OCI-LY3 (cell line): ENCODE measurements around the gene MAGIX.

Source experiments
- H2AFZ ChIP-seq: fragments of 200-600, 300-600 bp; shearing (Covaris generic); 2 replicates; pipeline ENCODE4 v1.6.0; 2014; ENCODE audit warnings: antibody characterized with exemption, low read depth, low read length
- H3K27ac ChIP-seq: fragments of 200-600, 300-600 bp; sonication (generic); 2 replicates; pipeline ENCODE4 v1.5.1; 2014; ENCODE audit warnings: mild to moderate bottlenecking, low read length, moderate library complexity, mixed read lengths
- H3K27me3 ChIP-seq: fragments of 200-600, 300-600 bp; sonication (generic); 2 replicates; pipeline ENCODE4 v1.6.1; 2014; ENCODE audit warnings: low read depth, low read length, mixed read lengths
- H3K36me3 ChIP-seq: fragments of 200-600, 300-600 bp; sonication (generic); replicated peaks from 2 replicates; pipeline ENCODE3; 2014; ENCODE audit warnings: low read depth, low read length, mixed read lengths
- H3K4me1 ChIP-seq: fragments of 300-600, 200-600 bp; sonication (generic); 2 replicates; pipeline ENCODE4 v1.6.1; 2014; ENCODE audit warnings: low read length, mixed read lengths
- H3K4me2 ChIP-seq: fragments of 200-600, 300-600 bp; sonication (generic); 2 replicates; pipeline ENCODE4 v1.6.1; 2014; ENCODE audit warnings: low read length, mixed read lengths
- H3K4me3 ChIP-seq: fragments of 300-600, 200-600 bp; sonication (generic); 2 replicates; pipeline ENCODE4 v1.5.1; 2014; ENCODE audit warnings: antibody characterized with exemption, mild to moderate bottlenecking, low read length, moderate library complexity
- H3K79me2 ChIP-seq: fragments of 300-600, 200-600 bp; shearing (Covaris generic); 2 replicates; pipeline ENCODE4 v1.6.1; 2014; ENCODE audit warnings: mild to moderate bottlenecking, low read length, mixed read lengths
- H3K9ac ChIP-seq: fragments of 300-600, 200-600 bp; shearing (Covaris generic); 2 replicates; pipeline ENCODE4 v1.6.0; 2014; ENCODE audit warnings: mild to moderate bottlenecking, low read length, moderate library complexity
- H3K9me3 ChIP-seq: fragments of 200-600, 300-600 bp; shearing (Covaris generic); 2 replicates; pipeline ENCODE4 v1.6.1; 2014; ENCODE audit warnings: low read length, mixed read lengths; ENCODE audit not compliant: insufficient read depth
- H4K20me1 ChIP-seq: fragments of 200-600, 300-600 bp; sonication (generic); 2 replicates; pipeline ENCODE4 v1.6.1; 2016; ENCODE audit warnings: low read length, mixed read lengths; ENCODE audit not compliant: insufficient read depth
- EZH2phosphoT487 ChIP-seq: fragments of 200-600 bp; shearing (Covaris generic); IDR thresholded peaks from 2 replicates; pipeline ENCODE4 v1.6.1; 2018; ENCODE audit warnings: antibody characterized with exemption, mixed run types, low read depth
- TF ChIP-seq, protein P1 (sequence below): fragments of 200-600, 300-600 bp; sonication (generic); IDR thresholded peaks from 2 replicates; pipeline ENCODE4 v1.5.1; 2014; ENCODE audit warnings: antibody characterized with exemption, low read length, low read depth

The MAGIX gene

DNA sequence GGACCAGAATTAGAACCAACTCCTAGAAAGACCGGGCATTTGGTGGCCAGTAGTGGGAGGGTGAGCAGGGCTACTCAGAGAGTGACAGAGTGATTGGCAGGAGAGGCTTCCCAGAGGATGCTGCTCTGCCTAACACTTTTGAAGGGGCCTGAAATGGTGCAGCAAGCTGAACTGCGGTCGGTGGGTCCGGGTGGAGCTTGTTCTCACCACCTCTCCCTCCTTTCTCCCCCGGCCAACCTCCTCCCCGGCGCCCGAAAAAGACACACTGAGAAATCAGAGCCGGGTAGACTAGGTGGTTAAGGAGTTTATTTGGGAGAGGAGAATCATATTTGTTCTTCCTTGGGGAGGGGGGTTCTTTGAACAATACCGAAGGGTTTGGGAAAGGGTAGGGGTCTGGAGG, 25.0 kb downstream of the MAGIX start:
- Histone ChIP-seq H3K9ac (no peak overlapping the region), H3K27me3 (no peaks in the 10 kb centered on the region), H3K79me2 (peaks cover 9% of the 10 kb centered on the region), H3K4me1 (peaks cover 16% of the 10 kb centered on the region; the same call in 1 of the 2 replicates), H3K36me3 (peaks cover 8% of the 10 kb centered on the region), H2AFZ (no peak overlapping the region), H3K4me2 (no peak overlapping the region), H3K9me3 (no peaks in the 10 kb centered on the region), H3K27ac (no peak overlapping the region), H3K4me3 (no peak overlapping the region), H4K20me1 (no peaks in the 10 kb centered on the region)
- TF ChIP-seq, protein P1, sequence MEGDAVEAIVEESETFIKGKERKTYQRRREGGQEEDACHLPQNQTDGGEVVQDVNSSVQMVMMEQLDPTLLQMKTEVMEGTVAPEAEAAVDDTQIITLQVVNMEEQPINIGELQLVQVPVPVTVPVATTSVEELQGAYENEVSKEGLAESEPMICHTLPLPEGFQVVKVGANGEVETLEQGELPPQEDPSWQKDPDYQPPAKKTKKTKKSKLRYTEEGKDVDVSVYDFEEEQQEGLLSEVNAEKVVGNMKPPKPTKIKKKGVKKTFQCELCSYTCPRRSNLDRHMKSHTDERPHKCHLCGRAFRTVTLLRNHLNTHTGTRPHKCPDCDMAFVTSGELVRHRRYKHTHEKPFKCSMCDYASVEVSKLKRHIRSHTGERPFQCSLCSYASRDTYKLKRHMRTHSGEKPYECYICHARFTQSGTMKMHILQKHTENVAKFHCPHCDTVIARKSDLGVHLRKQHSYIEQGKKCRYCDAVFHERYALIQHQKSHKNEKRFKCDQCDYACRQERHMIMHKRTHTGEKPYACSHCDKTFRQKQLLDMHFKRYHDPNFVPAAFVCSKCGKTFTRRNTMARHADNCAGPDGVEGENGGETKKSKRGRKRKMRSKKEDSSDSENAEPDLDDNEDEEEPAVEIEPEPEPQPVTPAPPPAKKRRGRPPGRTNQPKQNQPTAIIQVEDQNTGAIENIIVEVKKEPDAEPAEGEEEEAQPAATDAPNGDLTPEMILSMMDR = no peak
- TF ChIP-seq EZH2phosphoT487 = no peak

- Histone ChIP-seq H4K20me1 (no peaks in the 10 kb centered on the region), H3K9me3 (no peaks in the 10 kb centered on the region), H3K4me3 (no peak overlapping the region), H2AFZ (no peak overlapping the region), H3K79me2 (peaks cover 9% of the 10 kb centered on the region), H3K4me1 (peaks cover 18% of the 10 kb centered on the region; the same call in 1 of the 2 replicates), H3K9ac (no peak overlapping the region), H3K27me3 (no peaks in the 10 kb centered on the region), H3K4me2 (no peak overlapping the region), H3K36me3 (peaks cover 5% of the 10 kb centered on the region), H3K27ac (no peak overlapping the region)
- TF ChIP-seq, protein P1 = no peak
- TF ChIP-seq EZH2phosphoT487 = no peak
Measured at GRCh38 chrX:49188468-49189076, 26.0 kb downstream of the MAGIX start.

DNA sequence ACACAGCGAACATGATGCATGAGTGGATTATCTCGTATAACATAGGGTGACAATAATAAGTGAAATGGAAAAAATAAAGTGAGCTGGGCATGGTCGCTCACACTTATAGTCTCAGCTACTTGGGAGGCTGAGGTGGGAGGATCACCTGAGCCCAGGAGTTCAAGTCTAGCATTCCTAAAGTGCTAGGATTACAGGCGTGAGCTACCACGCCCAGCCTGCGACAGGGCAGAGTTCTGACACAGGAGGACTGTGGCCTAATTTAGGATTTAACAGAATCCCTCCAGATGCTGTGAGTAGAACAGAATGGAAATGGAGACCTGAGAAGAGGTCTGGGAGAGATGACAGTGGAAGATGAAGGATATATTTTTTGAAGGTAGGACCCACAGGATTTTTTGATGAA, 27.0 kb downstream of the MAGIX start:
- no peak overlapping the region for H2AFZ ChIP-seq
- H3K9ac ChIP-seq = peak overlapping the region; percentile 73; the same call in 1 of the 2 replicates
- TF ChIP-seq, protein P1 = no peak
- no peak for TF ChIP-seq EZH2phosphoT487
- no peaks in the 10 kb centered on the region for H4K20me1 ChIP-seq
- H3K27ac ChIP-seq = peak overlapping the region; percentile 4
- no peaks in the 10 kb centered on the region for H3K27me3 ChIP-seq
- H3K4me2 ChIP-seq = peak overlapping the region; percentile 61
- no peaks in the 10 kb centered on the region for H3K9me3 ChIP-seq
- H3K36me3 ChIP-seq = no peaks in the 10 kb centered on the region
- H3K79me2 ChIP-seq = peaks cover 9% of the 10 kb centered on the region
- H3K4me3 ChIP-seq = peak overlapping the region; percentile 83
- peaks cover 16% of the 10 kb centered on the region; the same call in 1 of the 2 replicates for H3K4me1 ChIP-seq

DNA sequence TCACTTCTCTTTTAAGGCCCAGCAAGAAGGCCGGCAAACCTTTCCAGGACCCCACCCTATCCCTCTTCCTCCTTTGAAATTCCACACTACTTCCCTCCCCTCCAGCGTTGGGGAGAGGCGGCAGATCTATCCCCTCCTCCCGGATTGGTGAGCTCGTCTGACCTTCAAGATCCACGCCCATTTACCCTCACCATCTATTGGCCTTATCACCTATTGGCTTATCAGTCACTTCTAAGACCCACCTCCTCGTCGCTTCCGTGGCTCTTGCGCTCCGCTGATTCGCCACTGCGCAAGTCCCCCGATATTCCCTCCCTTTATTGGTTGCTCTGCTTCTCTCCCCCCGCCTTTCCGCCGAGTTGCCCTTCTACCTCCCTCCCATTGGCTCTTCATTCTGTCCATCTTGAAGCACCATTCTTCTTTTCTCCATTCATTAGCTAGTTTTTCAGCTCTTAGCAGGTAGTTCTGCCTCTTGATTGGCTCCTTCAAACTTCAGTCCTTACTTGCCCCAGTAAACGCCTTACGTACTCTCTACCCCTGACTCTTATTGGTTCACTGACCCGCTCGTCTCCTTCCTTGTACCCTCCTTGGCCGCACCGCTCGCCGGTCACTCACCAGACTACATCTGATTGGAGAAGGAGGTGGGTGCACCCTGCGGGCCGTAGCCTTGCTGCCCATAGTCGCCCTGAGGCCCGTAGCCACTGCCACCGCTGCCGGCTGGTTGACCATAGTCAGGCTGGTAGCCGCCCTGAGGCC, 28.4 kb downstream of the MAGIX start:
- no peaks in the 10 kb centered on the region for H3K27me3 ChIP-seq
- H2AFZ ChIP-seq = peak overlapping the region; percentile 41; the same call in 1 of the 2 replicates
- TF ChIP-seq, protein P1 = no peak
- no peak for TF ChIP-seq EZH2phosphoT487
- no peaks in the 10 kb centered on the region for H3K79me2 ChIP-seq
- no peaks in the 10 kb centered on the region for H3K9me3 ChIP-seq
- peak overlapping the region; percentile 92 for H3K4me3 ChIP-seq
- H3K4me1 ChIP-seq = peaks cover 16% of the 10 kb centered on the region; the same call in 1 of the 2 replicates
- H3K36me3 ChIP-seq = no peaks in the 10 kb centered on the region
- no peaks in the 10 kb centered on the region for H4K20me1 ChIP-seq
- H3K27ac ChIP-seq = peak overlapping the region; percentile 65
- peak overlapping the region; percentile 69 for H3K4me2 ChIP-seq
- peak overlapping the region; percentile 82 for H3K9ac ChIP-seq
